Skeletal muscle tissue (tissue), 4 donors: Measurements from ENCODE around the gene CPEB3. TPM values are rescaled to one million over a fixed set of nuclear protein-coding genes. Genes with fewer than 3 reads are reported as not detected.
"Not testable (repeated sequence)": the region's sequence is repeated elsewhere in the genome, so short reads cannot be mapped to it uniquely, and the experiment has no call there.

Experiments used
- H3K27ac ChIP-seq: one replicate; pipeline ENCODE4 v1.7.0; 2013; ENCODE audit warnings: mild to moderate bottlenecking, low read depth, low read length, inconsistent platforms
- H3K27me3 ChIP-seq, 3 donors: one replicate each; pipeline ENCODE4 v1.7.0; 2013; ENCODE audit warnings: low read length in 3 of 3; ENCODE audit not compliant: control insufficient read depth in 3 of 3, insufficient read depth in 3 of 3
- H3K36me3 ChIP-seq, 3 donors: one replicate each; pipeline ENCODE4 v1.7.0; 2013; ENCODE audit warnings: low read length in 3 of 3; ENCODE audit not compliant: control insufficient read depth in 3 of 3, insufficient read depth in 3 of 3
- H3K4me1 ChIP-seq, 3 donors: one replicate each; pipeline ENCODE4 v1.7.0; 2013; ENCODE audit warnings: low read length in 3 of 3, mild to moderate bottlenecking in 3 of 3; ENCODE audit not compliant: control insufficient read depth in 3 of 3, insufficient read depth in 3 of 3
- H3K4me3 ChIP-seq, 3 donors: one replicate each; pipeline ENCODE4 v1.7.0; 2013; ENCODE audit warnings: low read length in 3 of 3
- H3K9ac ChIP-seq, 3 donors: one replicate each; pipeline ENCODE4 v1.7.0; 2013; ENCODE audit warnings: low read length in 3 of 3, mild to moderate bottlenecking in 3 of 3, moderate library complexity in 2 of 3, low read depth in 1 of 3
- H3K9me3 ChIP-seq, 3 donors: one replicate each; pipeline ENCODE4 v1.7.0; 2013; ENCODE audit warnings: low read length in 3 of 3; ENCODE audit not compliant: control insufficient read depth in 3 of 3
- total RNA-seq: library from RNA; depleted of rRNA; stranded (reverse); fragments of >200 nt; gene quantifications from one replicate; pipeline ENCODE4 v1.2.3, GENCODE V29; 2014
- donor health status: Osteomylitis.

The CPEB3 gene
- total RNA-seq = 3.1 TPM

GRCh38 chr10:92290837-92291615 lies at the start of gene CPEB3, which contains the start of gene MARCHF5:
Gene CPEB3 (minus strand): TSS chr10:92291078. CDS start chr10:92240350, 50,728 bp downstream.
Gene MARCHF5 (plus strand): TSS chr10:92291167. CDS start chr10:92291495, 328 bp downstream.
- no peaks in the 10 kb centered on the region for H3K27me3 ChIP-seq
- no peaks in the 10 kb centered on the region for H3K36me3 ChIP-seq
- no peaks in the 10 kb centered on the region for H3K9me3 ChIP-seq
- peak within 1 kb of the TSS; percentile 82 to 92 (median 90) for H3K4me3 ChIP-seq
- peak within 1 kb of the TSS; percentile 96 to 98 (median 96) for H3K9ac ChIP-seq
- peak within 1 kb of the TSS; percentile 92 for H3K27ac ChIP-seq
- peaks cover 0 to 11% (median 9%) of the 10 kb centered on the region in 3 donors for H3K4me1 ChIP-seq

- H3K9ac ChIP-seq, H3K36me3 ChIP-seq, H3K4me1 ChIP-seq, H3K9me3 ChIP-seq, H3K4me3 ChIP-seq, H3K27me3 ChIP-seq, H3K27ac ChIP-seq: not testable (repeated sequence)
Observed at GRCh38 chr10:92329927-92330326, 39.0 kb upstream of the CPEB3 start.

GRCh38 chr10:92328993-92329392 lies 38.1 kb upstream of the CPEB3 start:
- Histone ChIP-seq H3K36me3 (no peaks in the 10 kb centered on the region), H3K4me3 (no peak overlapping the region), H3K9ac (no peak overlapping the region), H3K27ac (no peak overlapping the region), H3K27me3 (no peaks in the 10 kb centered on the region), H3K4me1 (peaks cover 0 to 2% (median 0%) of the 10 kb centered on the region in 3 donors), H3K9me3 (no peaks in the 10 kb centered on the region)

GRCh38 chr10:92327445-92328433 lies 36.9 kb upstream of the CPEB3 start:
- no peaks in the 10 kb centered on the region for H3K36me3 ChIP-seq
- H3K27me3 ChIP-seq = no peaks in the 10 kb centered on the region
- H3K27ac ChIP-seq = no peak overlapping the region
- H3K4me1 ChIP-seq = peaks cover 0 to 2% (median 0%) of the 10 kb centered on the region in 3 donors
- H3K9ac ChIP-seq = no peak overlapping the region
- H3K4me3 ChIP-seq = no peak overlapping the region
- H3K9me3 ChIP-seq = no peaks in the 10 kb centered on the region

- Histone ChIP-seq H3K36me3 (peaks cover 0 to 4% (median 0%) of the 10 kb centered on the region in 3 donors), H3K4me1 (no peaks in the 10 kb centered on the region), H3K27me3 (no peaks in the 10 kb centered on the region), H3K9me3 (no peaks in the 10 kb centered on the region), H3K9ac (no peak overlapping the region), H3K27ac (no peak overlapping the region), H3K4me3 (no peak overlapping the region)
Observed at GRCh38 chr10:92323079-92323478, 32.2 kb upstream of the CPEB3 start.

- no peak overlapping the region for H3K27ac ChIP-seq
- no peaks in the 10 kb centered on the region for H3K9me3 ChIP-seq
- peaks cover 0 to 11% (median 4%) of the 10 kb centered on the region in 3 donors for H3K36me3 ChIP-seq
- no peaks in the 10 kb centered on the region for H3K27me3 ChIP-seq
- no peak overlapping the region for H3K9ac ChIP-seq
- no peaks in the 10 kb centered on the region for H3K4me1 ChIP-seq
- H3K4me3 ChIP-seq = no peak overlapping the region
Observed at GRCh38 chr10:92316610-92317009, 25.7 kb upstream of the CPEB3 start.

- Histone ChIP-seq H3K4me1 (no peaks in the 10 kb centered on the region), H3K9ac (no peak overlapping the region), H3K27ac (no peak overlapping the region), H3K27me3 (no peaks in the 10 kb centered on the region), H3K4me3 (no peak overlapping the region), H3K36me3 (peaks cover 4 to 13% (median 6%) of the 10 kb centered on the region in 3 donors), H3K9me3 (no peaks in the 10 kb centered on the region)
Observed at GRCh38 chr10:92313750-92314149, 22.9 kb upstream of the CPEB3 start.

GRCh38 chr10:92309272-92309671 lies 18.4 kb upstream of the CPEB3 start:
- Histone ChIP-seq H3K27me3 (no peaks in the 10 kb centered on the region), H3K9me3 (no peaks in the 10 kb centered on the region), H3K36me3 (peaks cover 4 to 13% (median 6%) of the 10 kb centered on the region in 3 donors), H3K4me1 (no peaks in the 10 kb centered on the region), H3K4me3 (no peak overlapping the region), H3K9ac (no peak overlapping the region), H3K27ac (no peak overlapping the region)

- Histone ChIP-seq H3K4me1 (no peaks in the 10 kb centered on the region), H3K9me3 (no peaks in the 10 kb centered on the region), H3K27me3 (no peaks in the 10 kb centered on the region), H3K27ac (no peak overlapping the region), H3K4me3 (no peak overlapping the region), H3K9ac (no peak overlapping the region), H3K36me3 (peaks cover 0 to 4% (median 2%) of the 10 kb centered on the region in 3 donors)
Observed at GRCh38 chr10:92305133-92306072, 14.5 kb upstream of the CPEB3 start.
